GM10266 (cell line): ENCODE measurements around the gene FMO1.
"Not testable (repeated sequence)": the region's sequence is repeated elsewhere in the genome, so short reads cannot be mapped to it uniquely, and the experiment has no call there.

ENCODE experiments used
- DNase-seq: peaks from one replicate; pipeline ENCODE4 v3.0.0; 2012; ENCODE audit errors: extremely low spot score
- TF ChIP-seq, protein P1 (sequence below): IDR thresholded peaks from 2 replicates; pipeline ENCODE4 v1.5.1; 2012; ENCODE audit warnings: mild to moderate bottlenecking, low read depth; ENCODE audit not compliant: control insufficient read depth, insufficient read depth; ENCODE audit errors: missing control alignments

The FMO1 gene

DNA sequence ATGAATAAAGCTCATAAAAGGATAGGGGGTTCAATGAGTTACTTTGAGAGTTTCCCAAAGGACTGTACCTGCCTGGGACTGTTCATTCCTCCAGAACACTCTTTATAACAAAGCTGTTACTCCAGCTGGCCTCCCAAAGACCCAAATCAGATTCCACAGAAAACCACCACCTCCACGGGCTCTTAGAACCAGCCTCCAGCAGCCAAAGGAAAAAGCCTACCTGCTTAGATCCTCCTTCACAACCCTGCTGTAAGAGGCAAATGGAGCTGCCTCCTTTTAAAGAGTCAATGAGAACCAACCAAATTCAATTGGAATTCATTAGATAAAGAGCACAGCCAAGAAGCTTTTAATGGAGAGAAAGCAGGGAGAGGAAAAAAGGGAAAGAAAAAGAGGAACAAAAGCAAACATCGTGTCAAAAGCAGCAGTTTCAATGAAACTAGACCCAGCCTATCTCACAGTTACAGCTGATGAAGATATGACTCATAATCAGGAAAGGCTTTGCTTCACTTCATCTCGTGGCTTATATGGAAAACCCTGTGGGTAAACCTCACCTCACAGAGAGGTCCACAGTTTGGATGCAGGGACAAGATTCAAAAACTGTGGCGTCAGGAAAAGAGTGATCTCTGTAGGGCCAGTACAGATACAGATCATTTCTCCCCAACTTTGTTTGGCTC is 37.9 kb downstream of the FMO1 start:
- TF ChIP-seq, protein P1, sequence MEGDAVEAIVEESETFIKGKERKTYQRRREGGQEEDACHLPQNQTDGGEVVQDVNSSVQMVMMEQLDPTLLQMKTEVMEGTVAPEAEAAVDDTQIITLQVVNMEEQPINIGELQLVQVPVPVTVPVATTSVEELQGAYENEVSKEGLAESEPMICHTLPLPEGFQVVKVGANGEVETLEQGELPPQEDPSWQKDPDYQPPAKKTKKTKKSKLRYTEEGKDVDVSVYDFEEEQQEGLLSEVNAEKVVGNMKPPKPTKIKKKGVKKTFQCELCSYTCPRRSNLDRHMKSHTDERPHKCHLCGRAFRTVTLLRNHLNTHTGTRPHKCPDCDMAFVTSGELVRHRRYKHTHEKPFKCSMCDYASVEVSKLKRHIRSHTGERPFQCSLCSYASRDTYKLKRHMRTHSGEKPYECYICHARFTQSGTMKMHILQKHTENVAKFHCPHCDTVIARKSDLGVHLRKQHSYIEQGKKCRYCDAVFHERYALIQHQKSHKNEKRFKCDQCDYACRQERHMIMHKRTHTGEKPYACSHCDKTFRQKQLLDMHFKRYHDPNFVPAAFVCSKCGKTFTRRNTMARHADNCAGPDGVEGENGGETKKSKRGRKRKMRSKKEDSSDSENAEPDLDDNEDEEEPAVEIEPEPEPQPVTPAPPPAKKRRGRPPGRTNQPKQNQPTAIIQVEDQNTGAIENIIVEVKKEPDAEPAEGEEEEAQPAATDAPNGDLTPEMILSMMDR, result no peak
- no peak for DNase-seq

DNA sequence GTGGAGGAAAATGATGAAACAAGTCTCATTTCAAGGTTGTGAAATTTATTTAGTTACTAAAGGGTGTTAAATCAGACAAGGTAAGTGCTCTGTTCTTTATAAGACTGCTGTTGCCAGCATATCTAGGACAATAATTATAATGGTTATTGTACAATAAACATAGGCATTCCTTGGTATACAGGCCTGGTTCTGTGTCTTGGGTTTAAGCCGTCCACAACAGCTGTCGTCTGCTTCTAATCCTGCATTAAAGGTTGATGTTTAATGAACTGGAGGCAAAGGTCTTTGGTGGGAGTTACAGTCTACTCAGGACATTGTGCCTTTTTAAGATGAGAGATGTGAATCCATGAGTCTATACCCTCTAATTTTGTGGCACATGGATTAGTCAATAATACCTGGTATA is 42.3 kb downstream of the FMO1 start:
- TF ChIP-seq, protein P1, result no peak
- DNase-seq, result no peak

DNA sequence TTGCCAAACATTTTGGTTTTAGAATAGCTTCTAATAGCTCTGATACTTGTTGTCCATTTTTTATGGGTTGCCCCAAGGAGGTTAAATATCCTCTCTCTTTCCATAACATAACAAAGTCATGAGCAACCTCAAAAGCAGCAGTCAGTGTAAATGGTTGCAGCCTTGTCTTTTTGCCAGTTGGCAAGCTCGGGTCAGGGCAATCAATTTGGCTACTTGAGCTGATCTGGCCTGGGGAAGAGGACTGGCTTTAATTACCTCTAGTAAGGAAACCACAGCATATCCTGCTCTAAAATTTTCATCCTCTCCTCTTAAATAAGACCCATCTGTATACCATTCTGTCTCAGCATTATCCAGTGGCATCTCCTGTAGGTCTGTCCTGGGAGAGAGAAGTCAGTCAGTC is 44.5 kb downstream of the FMO1 start:
- DNase-seq, result no peak
- TF ChIP-seq, protein P1, result no peak

DNA sequence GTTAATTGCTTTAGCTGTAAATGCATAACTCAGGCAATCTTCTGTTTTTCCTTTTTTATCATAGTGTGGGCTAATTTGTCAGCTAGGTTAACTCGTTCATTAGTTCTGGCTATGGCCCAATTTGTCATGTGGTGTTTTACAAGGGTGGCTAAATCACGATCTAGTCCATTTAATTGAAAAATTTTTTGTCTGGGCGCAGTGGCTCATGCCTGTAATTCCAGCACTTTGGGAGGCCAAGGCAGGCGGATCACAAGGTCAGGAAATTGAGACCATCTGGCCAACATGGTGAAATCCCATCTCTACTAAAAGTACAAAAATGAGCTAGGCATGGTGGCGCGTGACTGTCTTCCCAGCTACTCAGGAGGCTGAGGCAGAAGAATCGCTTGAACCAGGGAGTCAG is 47.1 kb downstream of the FMO1 start:
- DNase-seq, result not testable (repeated sequence)

DNA sequence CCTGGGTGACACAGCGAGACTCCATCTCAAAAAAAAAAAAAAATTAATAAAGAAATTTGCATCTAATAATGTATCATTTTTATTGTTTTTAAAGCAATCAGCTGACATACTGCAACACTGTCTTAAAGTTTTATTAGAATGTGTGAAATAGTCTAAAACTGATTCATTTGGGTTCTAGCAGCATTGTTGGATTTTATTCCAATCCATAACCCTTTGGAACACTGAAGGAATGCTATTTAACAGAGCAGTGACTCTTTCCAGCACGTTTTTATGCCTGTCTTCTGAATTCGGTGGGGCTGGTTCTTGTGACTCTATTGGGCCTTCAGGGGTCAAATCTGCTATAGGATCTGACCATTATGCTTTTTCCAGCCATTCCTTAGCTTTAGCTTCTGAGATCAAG is 47.5 kb downstream of the FMO1 start:
- no peak for DNase-seq
- TF ChIP-seq, protein P1, result no peak

DNA sequence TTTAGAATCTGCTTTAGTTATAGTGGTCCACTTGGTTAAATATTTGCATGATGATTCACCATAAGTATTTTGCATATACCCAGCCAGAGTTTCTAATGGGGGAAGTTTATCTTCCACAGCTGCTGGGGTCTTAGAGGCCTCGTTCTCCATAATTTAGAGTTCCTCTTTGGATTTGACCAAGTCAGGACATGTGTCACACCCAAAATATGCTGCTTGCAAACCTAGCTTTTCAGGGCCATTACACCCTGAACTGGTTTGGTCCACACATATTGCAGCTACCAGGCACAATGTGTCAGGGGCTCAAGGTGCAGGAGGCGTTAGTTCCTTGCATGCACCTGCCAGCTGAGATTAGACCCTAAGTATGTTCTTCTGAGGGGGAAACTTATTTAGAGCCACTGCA is 48.6 kb downstream of the FMO1 start:
- TF ChIP-seq, protein P1, result no peak
- no peak for DNase-seq

DNA sequence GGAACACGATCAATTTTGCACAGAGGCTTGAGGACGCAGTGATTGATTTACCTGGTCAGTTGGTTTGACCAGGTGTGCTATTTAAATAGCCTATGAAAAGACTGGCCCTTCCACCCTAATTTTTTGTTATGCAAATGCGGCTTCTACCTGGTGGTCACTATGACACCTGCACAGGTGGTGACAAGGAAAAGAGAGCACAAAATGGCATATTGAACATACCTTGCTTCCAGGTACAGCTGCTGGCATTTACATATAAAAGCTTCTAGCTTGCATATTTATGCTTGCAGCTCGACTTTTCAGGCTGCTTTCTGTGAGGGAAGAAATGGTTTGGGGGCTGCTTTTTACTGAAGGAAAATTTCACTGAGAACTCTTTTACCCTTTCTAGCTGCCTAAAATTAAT is 50.4 kb downstream of the FMO1 start:
- no peak for DNase-seq
- TF ChIP-seq, protein P1, result no peak

DNA sequence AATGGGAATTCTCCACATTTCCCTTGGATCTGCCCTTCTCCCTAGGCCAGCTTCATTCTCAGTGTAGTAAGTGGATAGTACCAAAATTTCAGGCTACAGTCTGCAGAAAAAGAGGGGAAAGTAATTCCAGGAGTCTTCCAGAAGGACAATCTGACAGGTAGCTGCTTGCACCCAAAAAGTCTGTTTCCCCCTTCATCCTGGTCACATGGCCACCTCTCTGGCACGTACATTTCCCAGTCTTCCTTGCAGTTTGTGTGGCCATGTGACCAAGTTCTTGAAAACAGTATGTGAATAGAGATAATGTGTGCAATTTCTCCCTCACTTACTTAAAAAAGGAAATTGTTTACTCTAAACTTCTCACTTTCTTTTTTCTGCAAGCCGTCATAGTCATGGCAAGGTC is 51.0 kb downstream of the FMO1 start:
- DNase-seq, result no peak
- TF ChIP-seq, protein P1, result no peak
